OCI-LY1 (cell line): ENCODE data around the gene SLAIN1.

Source experiments
- H2AFZ ChIP-seq: fragments of 200-600 bp; sonication (generic), shearing (Covaris generic); 2 replicates; pipeline ENCODE4 v1.6.0; 2014; ENCODE audit warnings: antibody characterized with exemption, mild to moderate bottlenecking, low read length
- H3F3A ChIP-seq: fragments of 200-600 bp; sonication (generic), shearing (Covaris generic); 2 replicates; pipeline ENCODE4 v1.6.0; 2014; ENCODE audit warnings: mild to moderate bottlenecking, antibody characterized with exemption, low read length, moderate library complexity; ENCODE audit not compliant: insufficient read depth
- H3K27ac ChIP-seq: fragments of 200-600 bp; sonication (generic); 2 replicates; pipeline ENCODE4 v1.5.1; 2014; ENCODE audit warnings: low read length, mixed run types, mild to moderate bottlenecking, low read depth; ENCODE audit not compliant: poor library complexity, severe bottlenecking
- H3K27me3 ChIP-seq: fragments of 200-600 bp; sonication (generic); 2 replicates; pipeline ENCODE4 v1.6.0; 2014; ENCODE audit warnings: antibody characterized with exemption, mild to moderate bottlenecking, low read length, moderate library complexity; ENCODE audit not compliant: insufficient read depth
- H3K36me3 ChIP-seq: fragments of 200-600 bp; sonication (generic); 2 replicates; pipeline ENCODE4 v1.6.1; 2014; ENCODE audit warnings: mild to moderate bottlenecking, antibody characterized with exemption, low read length, moderate library complexity, mixed read lengths; ENCODE audit not compliant: insufficient read depth
- H3K4me1 ChIP-seq: fragments of 200-600 bp; sonication (generic); 2 replicates; pipeline ENCODE4 v1.5.1; 2014; ENCODE audit warnings: mild to moderate bottlenecking, low read length, moderate library complexity; ENCODE audit not compliant: insufficient read depth, severe bottlenecking
- H3K4me2 ChIP-seq: fragments of 200-600 bp; sonication (generic), shearing (Covaris generic); 2 replicates; pipeline ENCODE4 v1.6.1; 2014; ENCODE audit warnings: low read length
- H3K4me3 ChIP-seq: fragments of 200-600 bp; sonication (generic); 2 replicates; pipeline ENCODE4 v1.5.1; 2014; ENCODE audit warnings: low read length, low read depth, mild to moderate bottlenecking, mixed read lengths; ENCODE audit not compliant: poor library complexity, severe bottlenecking
- H3K79me2 ChIP-seq: fragments of 200-600 bp; shearing (Covaris generic); 2 replicates; pipeline ENCODE4 v1.6.1; 2016; ENCODE audit warnings: mixed run types, low read length, mixed read lengths; ENCODE audit not compliant: insufficient read depth
- H3K9ac ChIP-seq: fragments of 200-600 bp; sonication (generic), shearing (Covaris generic); 2 replicates; pipeline ENCODE4 v1.6.1; 2014; ENCODE audit warnings: mild to moderate bottlenecking, low read length, mixed read lengths
- H3K9me2 ChIP-seq: fragments of 200-600 bp; sonication (generic), shearing (Covaris generic); 2 replicates; pipeline ENCODE4 v1.6.1; 2014; ENCODE audit warnings: low read depth, mild to moderate bottlenecking, low read length, mixed read lengths
- H3K9me3 ChIP-seq: fragments of 200-600 bp; shearing (Covaris generic); 2 replicates; pipeline ENCODE4 v1.6.1; 2014; ENCODE audit warnings: low read length, mixed read lengths
- H4K20me1 ChIP-seq: fragments of 200-600 bp; sonication (generic), shearing (Covaris generic); 2 replicates; pipeline ENCODE4 v1.6.0; 2016; ENCODE audit warnings: mild to moderate bottlenecking, low read length; ENCODE audit not compliant: insufficient read depth
- CTCF ChIP-seq: fragments of 200-600 bp; sonication (generic), shearing (Covaris generic); IDR thresholded peaks from 2 replicates; pipeline ENCODE4 v1.5.1; 2017; ENCODE audit warnings: mild to moderate bottlenecking, antibody characterized with exemption, low read length, moderate library complexity, mixed read lengths
- EZH2 ChIP-seq: fragments of 200-600 bp; sonication (generic), shearing (Covaris generic); IDR thresholded peaks from 2 replicates; pipeline ENCODE4 v1.8.0; 2017; ENCODE audit warnings: borderline replicate concordance, mixed run types, mild to moderate bottlenecking, antibody characterized with exemption, low read length, moderate library complexity, mixed read lengths

Gene SLAIN1

GRCh38 chr13:77811381-77811780 is 113.9 kb downstream of the SLAIN1 start:
- Histone ChIP-seq H3K4me1 (no peaks in the 10 kb centered on the region), H3K4me2 (no peak overlapping the region), H3K27ac (no peak overlapping the region), H3K36me3 (no peaks in the 10 kb centered on the region), H3K27me3 (no peaks in the 10 kb centered on the region), H4K20me1 (no peaks in the 10 kb centered on the region), H3F3A (no peaks in the 10 kb centered on the region), H3K9ac (no peak overlapping the region), H3K79me2 (no peaks in the 10 kb centered on the region), H3K9me3 (no peaks in the 10 kb centered on the region), H2AFZ (no peak overlapping the region), H3K4me3 (no peak overlapping the region), H3K9me2 (no peaks in the 10 kb centered on the region)
- TF ChIP-seq EZH2 (no peak), CTCF (no peak)

GRCh38 chr13:77811981-77812380 is 114.5 kb downstream of the SLAIN1 start:
- H3K27me3 ChIP-seq, result no peaks in the 10 kb centered on the region
- H3K4me1 ChIP-seq, result no peaks in the 10 kb centered on the region
- H3K9me3 ChIP-seq, result no peaks in the 10 kb centered on the region
- no peak overlapping the region for H2AFZ ChIP-seq
- no peaks in the 10 kb centered on the region for H3F3A ChIP-seq
- H3K4me2 ChIP-seq, result no peak overlapping the region
- no peaks in the 10 kb centered on the region for H3K9me2 ChIP-seq
- no peaks in the 10 kb centered on the region for H3K36me3 ChIP-seq
- H3K9ac ChIP-seq, result no peak overlapping the region
- no peak for TF ChIP-seq CTCF
- TF ChIP-seq EZH2, result no peak
- H3K79me2 ChIP-seq, result no peaks in the 10 kb centered on the region
- no peak overlapping the region for H3K27ac ChIP-seq
- H3K4me3 ChIP-seq, result no peak overlapping the region
- no peaks in the 10 kb centered on the region for H4K20me1 ChIP-seq
